PFSK-1 (cell line): ENCODE data around the gene GALNT5.

Source experiments
- POLR2AphosphoS5 ChIP-seq: IDR thresholded peaks from 2 replicates; pipeline ENCODE4 v1.6.1; 2012; ENCODE audit warnings: low read depth, mild to moderate bottlenecking, control low read depth, low read length, moderate library complexity
- TAF1 ChIP-seq: IDR thresholded peaks from 2 replicates; pipeline ENCODE4 v1.6.1; 2012; ENCODE audit warnings: low read length, control low read depth, borderline replicate concordance; ENCODE audit not compliant: insufficient read depth

DNA sequence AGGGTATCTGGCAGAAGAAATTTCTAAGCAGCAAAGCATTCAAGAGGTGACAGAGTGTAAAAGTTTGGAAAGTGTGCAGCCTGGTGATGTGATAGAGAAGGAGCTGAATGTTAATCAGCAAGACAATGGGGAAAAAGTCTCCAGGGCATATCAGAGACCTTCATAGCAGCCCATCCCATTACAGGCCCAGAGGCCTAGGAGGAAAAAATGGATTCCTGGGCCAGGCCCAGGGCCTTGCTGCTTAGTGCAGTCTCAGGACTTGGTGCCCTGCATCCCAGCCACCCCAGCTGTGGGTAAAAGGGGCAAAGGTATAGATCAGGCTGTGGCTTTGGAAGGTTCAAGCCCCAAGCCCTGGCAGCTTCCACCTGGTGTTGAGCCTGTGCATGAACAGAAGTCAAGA lies 104.0 kb downstream of the GALNT5 start:
- TF ChIP-seq POLR2AphosphoS5 (no peak), TAF1 (no peak)
